ENCODE results near the gene MS4A10. TPM values are rescaled to one million over a fixed set of nuclear protein-coding genes. Genes with fewer than 3 reads are reported as not detected.

Gene MS4A10
- total and polyA plus RNA-seq, 2 of the 8 experiments (the other 6 are each of a cell fraction or from before 2014, with no cell fraction given), result not detected

GRCh38 chr11:60788401-60789125 lies 3.4 kb downstream of the MS4A10 start:
- Histone ChIP-seq H3K23ac (ENCODE audit: insufficient read length) (no peak overlapping the region), H2AFZ (ENCODE audit: low read length) (no peak overlapping the region), H3K27me3 (replicated peaks in 1 of 4; ENCODE audit: control insufficient read depth in 3 of 4, extremely low read depth in 1 of 4, insufficient read depth in 3 of 4, low read length in 3 of 4) (no peaks in the 10 kb centered on the region), H2BK20ac (ENCODE audit: low read length) (no peak overlapping the region), H3K4me1 (replicated peaks in 1 of 4; ENCODE audit: control insufficient read depth in 3 of 4, insufficient read depth in 4 of 4, low read length in 3 of 4) (no peaks in the 10 kb centered on the region; a peak in 1 of 7 replicates), H3K27ac (ENCODE audit: low read depth, low read length) (no peak overlapping the region), H2BK12ac (ENCODE audit: low read depth, low read length) (no peak overlapping the region), H4K5ac (ENCODE audit: insufficient read length, low read depth, low read length) (no peak overlapping the region), H3K79me2 (ENCODE audit: control insufficient read depth in 1 of 2, insufficient read depth in 2 of 2, low read length in 2 of 2) (no peaks in the 10 kb centered on the region), H3K18ac (ENCODE audit: extremely low read depth, low read length) (no peak overlapping the region), H3K56ac (replicated peaks; ENCODE audit: insufficient read length, low read depth, low read length) (no peak overlapping the region), H3K4me3 (ENCODE audit: extremely low read depth in 1 of 4, insufficient read depth in 2 of 4, low read depth in 3 of 4, low read length in 4 of 4) (no peak overlapping the region), H3K9ac (replicated peaks in 1 of 4; ENCODE audit: extremely low read depth in 1 of 4, low read depth in 3 of 4, low read length in 3 of 4) (no peak overlapping the region), H2BK15ac (ENCODE audit: low read length) (no peak overlapping the region), H4K20me1 (replicated peaks in 1 of 2; ENCODE audit: control insufficient read depth in 1 of 2, insufficient read depth in 2 of 2, low read length in 2 of 2) (no peaks in the 10 kb centered on the region), H3K14ac (ENCODE audit: insufficient read length) (no peak overlapping the region), H3K9me3 (ENCODE audit: insufficient read depth in 2 of 2, low read depth in 1 of 2, low read length in 1 of 2) (peaks cover 29 to 39% of the 10 kb centered on the region in 2 experiments), H2BK120ac (replicated peaks; ENCODE audit: low read depth, low read length) (no peak overlapping the region), H4K91ac (replicated peaks; ENCODE audit: insufficient read length, low read length) (no peak overlapping the region), H3K4me2 (ENCODE audit: insufficient read depth in 1 of 2, low read depth in 2 of 2, low read length in 2 of 2) (no peak overlapping the region), H3K4ac (replicated peaks; ENCODE audit: insufficient read length, low read depth, low read length) (no peak overlapping the region), H3K23me2 (ENCODE audit: low read depth, low read length) (no peaks in the 10 kb centered on the region), H3K36me3 (ENCODE audit: control insufficient read depth in 2 of 4, insufficient read depth in 4 of 4, low read length in 3 of 4) (no peaks in the 10 kb centered on the region), H3K79me1 (ENCODE audit: low read depth, low read length) (no peaks in the 10 kb centered on the region), H2BK5ac (ENCODE audit: low read depth, low read length) (no peak overlapping the region), H4K8ac (ENCODE audit: extremely low read depth, insufficient read depth, low read length) (no peak overlapping the region), H2AK5ac (ENCODE audit: low read depth, low read length) (no peak overlapping the region)
- POLR2A ChIA-PET (ENCODE audit: partially characterized antibody), result no interaction called here
- FAIRE-seq (no peak), DNase-seq (ENCODE audit: low read depth in 1 of 2, low spot score in 2 of 2) (no peak)
- CTCF ChIA-PET (ENCODE audit: partially characterized antibody), result no interaction called here
- WGBS, 2 experiments (ENCODE audit: extremely low coverage in 1 of 2, insufficient coverage in 1 of 2, insufficient read length in 1 of 2, insufficient replicate concordance in 2 of 2, low coverage in 1 of 2, low lambda C conversion rate in 2 of 2, missing lambda C conversion rate in 1 of 2), result 80% methylated on average over 7 of the region's 7 CpGs; no CpG with 5 or more reads in 1 of the 2 experiments
- TF ChIP-seq RAD21 (IDR thresholded peaks at IDR 0.05 in 1 of 2, conservative IDR thresholded peaks at IDR 0.05 in 1 of 2; ENCODE audit: low read depth in 2 of 2, low read length in 2 of 2), result no peak

Measured in H1 (cell line).